ENCODE results near the gene STXBP5.

The STXBP5 gene

DNA sequence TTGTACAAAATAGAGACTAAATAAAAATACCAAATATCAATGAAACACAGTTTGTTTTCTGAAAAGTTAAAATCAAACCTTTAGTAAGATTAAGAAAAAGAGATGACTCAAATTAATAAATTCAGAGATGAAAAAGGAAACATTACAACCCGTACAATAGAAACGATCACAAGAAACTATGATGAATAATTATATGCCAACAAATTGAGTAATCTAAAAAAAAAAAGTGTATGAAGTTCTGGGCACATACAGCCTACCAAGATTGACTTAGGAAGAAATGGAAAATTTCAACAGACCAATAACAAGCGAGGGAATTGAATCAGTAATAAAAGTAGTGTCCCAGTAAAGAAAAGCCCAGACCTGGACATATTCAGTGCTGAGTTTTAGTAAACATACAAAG is 94.8 kb downstream of the STXBP5 start:
- no peak for DNase-seq
- Histone ChIP-seq H3K27me3 (no peaks in the 10 kb centered on the region), H3K36me3 (peaks cover 23 to 39% (median 25%) of the 10 kb centered on the region in 3 donors), H3K9me3 (peaks cover 0 to 4% (median 0%) of the 10 kb centered on the region in 3 donors), H3K27ac (no peak overlapping the region), H3K4me3 (no peak overlapping the region), H3K4me1 (no peaks in the 10 kb centered on the region)
- TF ChIP-seq, protein P1, sequence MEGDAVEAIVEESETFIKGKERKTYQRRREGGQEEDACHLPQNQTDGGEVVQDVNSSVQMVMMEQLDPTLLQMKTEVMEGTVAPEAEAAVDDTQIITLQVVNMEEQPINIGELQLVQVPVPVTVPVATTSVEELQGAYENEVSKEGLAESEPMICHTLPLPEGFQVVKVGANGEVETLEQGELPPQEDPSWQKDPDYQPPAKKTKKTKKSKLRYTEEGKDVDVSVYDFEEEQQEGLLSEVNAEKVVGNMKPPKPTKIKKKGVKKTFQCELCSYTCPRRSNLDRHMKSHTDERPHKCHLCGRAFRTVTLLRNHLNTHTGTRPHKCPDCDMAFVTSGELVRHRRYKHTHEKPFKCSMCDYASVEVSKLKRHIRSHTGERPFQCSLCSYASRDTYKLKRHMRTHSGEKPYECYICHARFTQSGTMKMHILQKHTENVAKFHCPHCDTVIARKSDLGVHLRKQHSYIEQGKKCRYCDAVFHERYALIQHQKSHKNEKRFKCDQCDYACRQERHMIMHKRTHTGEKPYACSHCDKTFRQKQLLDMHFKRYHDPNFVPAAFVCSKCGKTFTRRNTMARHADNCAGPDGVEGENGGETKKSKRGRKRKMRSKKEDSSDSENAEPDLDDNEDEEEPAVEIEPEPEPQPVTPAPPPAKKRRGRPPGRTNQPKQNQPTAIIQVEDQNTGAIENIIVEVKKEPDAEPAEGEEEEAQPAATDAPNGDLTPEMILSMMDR (IDR thresholded peaks at IDR 0.05), result no peak
- intact Hi-C loops (cut with DNase I; ENCODE audit: low total_unique reads), result no loop called here

DNA sequence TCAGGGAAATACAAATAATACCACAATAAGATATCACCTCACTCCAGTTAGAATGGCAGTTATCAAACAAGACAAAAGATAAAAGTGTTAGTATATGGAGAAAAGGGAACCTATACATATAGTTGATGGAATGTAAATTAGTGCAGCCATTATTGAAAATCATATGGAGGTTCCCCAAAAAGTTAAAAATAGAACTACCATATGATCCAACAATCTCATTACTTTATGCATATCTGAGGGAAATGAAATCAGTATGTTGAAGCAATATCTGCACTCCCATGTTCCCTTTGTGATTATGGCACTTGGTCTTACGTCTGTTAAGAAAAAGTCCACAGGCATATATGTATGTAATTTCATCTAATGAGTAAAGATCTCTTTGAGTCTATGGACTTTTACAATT is 96.9 kb downstream of the STXBP5 start:
- Histone ChIP-seq H3K27me3 (no peaks in the 10 kb centered on the region), H3K36me3 (peaks cover 13 to 33% (median 23%) of the 10 kb centered on the region in 3 donors), H3K27ac (no peak overlapping the region), H3K9me3 (peaks cover 0 to 4% (median 0%) of the 10 kb centered on the region in 3 donors), H3K4me1 (no peaks in the 10 kb centered on the region), H3K4me3 (no peak overlapping the region)
- TF ChIP-seq, protein P1 (IDR thresholded peaks at IDR 0.05), result no peak
- no peak for DNase-seq
- intact Hi-C loops (cut with DNase I; ENCODE audit: low total_unique reads), result no loop called here

DNA sequence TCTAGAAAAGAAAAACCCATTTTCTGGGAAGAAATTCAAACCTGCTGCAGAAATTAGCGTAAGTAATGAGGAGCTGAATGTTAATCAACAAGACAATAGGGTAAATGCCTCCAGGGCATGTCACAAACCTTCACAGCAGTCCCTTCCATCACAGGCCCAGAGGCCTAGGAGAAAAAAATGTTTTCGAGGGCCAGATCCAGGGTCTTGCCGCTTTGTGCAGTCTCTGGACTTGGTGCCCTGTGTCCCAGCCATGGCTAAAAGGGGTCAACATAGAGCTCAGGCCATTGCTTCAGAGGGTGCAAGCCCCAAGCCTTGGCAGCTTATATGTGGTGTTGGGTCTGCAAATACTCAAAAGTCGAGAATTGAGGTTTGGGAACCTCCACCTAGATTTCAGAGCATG is 99.8 kb downstream of the STXBP5 start:
- TF ChIP-seq, protein P1 (IDR thresholded peaks at IDR 0.05), result no peak
- Histone ChIP-seq H3K4me3 (no peak overlapping the region), H3K27ac (no peak overlapping the region), H3K36me3 (peaks cover 5 to 21% (median 18%) of the 10 kb centered on the region in 3 donors), H3K4me1 (no peaks in the 10 kb centered on the region), H3K9me3 (no peaks in the 10 kb centered on the region), H3K27me3 (no peaks in the 10 kb centered on the region)
- intact Hi-C loops (cut with DNase I; ENCODE audit: low total_unique reads), result no loop called here
- no peak for DNase-seq

DNA sequence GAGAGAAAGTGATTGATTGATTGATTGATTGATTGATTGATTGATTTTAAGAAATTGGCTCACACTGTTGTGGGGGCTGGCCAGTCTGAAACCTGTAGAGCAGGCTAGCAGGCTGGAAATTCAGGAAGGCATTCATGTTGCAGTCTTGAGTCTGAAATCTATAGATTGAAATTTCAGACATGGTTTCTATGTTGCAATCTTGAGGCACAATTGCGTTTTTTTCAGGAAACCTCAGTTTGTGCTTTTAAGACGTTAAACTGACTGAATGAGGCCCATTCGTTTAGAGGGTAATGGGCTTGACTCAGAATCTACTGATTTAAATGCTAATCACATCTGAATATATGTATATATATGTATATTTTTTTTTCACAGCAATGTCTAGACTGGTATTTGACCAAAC is 106.3 kb downstream of the STXBP5 start:
- TF ChIP-seq, protein P1 (IDR thresholded peaks at IDR 0.05), result no peak
- intact Hi-C loops (cut with DNase I; ENCODE audit: low total_unique reads), result no loop called here
- H3K4me1 ChIP-seq, result no peaks in the 10 kb centered on the region
- H3K27me3 ChIP-seq, result no peaks in the 10 kb centered on the region
- no peaks in the 10 kb centered on the region for H3K9me3 ChIP-seq
- H3K27ac ChIP-seq, result no peak overlapping the region
- DNase-seq, result no peak
- peaks cover 11 to 22% (median 15%) of the 10 kb centered on the region in 3 donors for H3K36me3 ChIP-seq
- no peak overlapping the region for H3K4me3 ChIP-seq

DNA sequence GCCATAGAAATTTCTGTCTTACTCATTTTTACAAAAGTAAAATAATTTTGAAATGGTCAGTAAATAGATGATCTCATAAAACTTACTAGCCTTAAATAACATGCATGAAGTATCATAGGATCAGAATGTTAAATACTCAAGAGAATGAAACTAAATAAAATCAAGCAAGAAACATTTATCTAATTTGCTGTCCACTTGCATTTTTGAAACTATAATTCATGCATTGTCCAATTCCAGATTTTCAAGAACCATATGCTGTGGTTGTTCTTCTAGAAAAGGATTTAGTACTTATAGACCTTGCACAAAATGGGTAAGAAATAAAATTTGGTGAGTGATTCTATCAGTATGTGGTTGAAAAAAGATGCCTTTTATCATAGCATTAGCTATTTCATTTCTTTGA is 107.0 kb downstream of the STXBP5 start:
- H3K9me3 ChIP-seq, result no peaks in the 10 kb centered on the region
- H3K27ac ChIP-seq, result no peak overlapping the region
- H3K4me3 ChIP-seq, result no peak overlapping the region
- intact Hi-C loops (cut with DNase I; ENCODE audit: low total_unique reads), result no loop called here
- H3K36me3 ChIP-seq, result peaks cover 15 to 29% (median 18%) of the 10 kb centered on the region in 3 donors
- DNase-seq, result no peak
- no peaks in the 10 kb centered on the region for H3K4me1 ChIP-seq
- no peaks in the 10 kb centered on the region for H3K27me3 ChIP-seq
- TF ChIP-seq, protein P1 (IDR thresholded peaks at IDR 0.05), result no peak

GRCh38 chr6:147321260-147321659 is 117.0 kb downstream of the STXBP5 start:
- no peak overlapping the region for H3K4me3 ChIP-seq
- H3K27ac ChIP-seq, result no peak overlapping the region
- peaks cover 11 to 29% (median 17%) of the 10 kb centered on the region in 3 donors for H3K36me3 ChIP-seq
- H3K27me3 ChIP-seq, result no peaks in the 10 kb centered on the region
- no peaks in the 10 kb centered on the region for H3K9me3 ChIP-seq
- intact Hi-C loops (cut with DNase I; ENCODE audit: low total_unique reads), result no loop called here
- no peak for DNase-seq
- H3K4me1 ChIP-seq, result peaks cover 0 to 16% (median 2%) of the 10 kb centered on the region in 4 donors
- TF ChIP-seq, protein P1 (IDR thresholded peaks at IDR 0.05), result no peak
